Adrenal gland (tissue), 12 donors: ENCODE results near the gene ERI3. TPM values are rescaled to one million over a fixed set of nuclear protein-coding genes. Genes with fewer than 3 reads are reported as not detected.

ENCODE experiments used
- DNase-seq, 7 donors: peaks; one replicate each; pipeline ENCODE4 v3.0.0-alpha.2; 2019 to 2020
- H3K27ac ChIP-seq, 5 donors: fragments of 200-600 bp; sonication (generic) in 4 of 5; 1 replicate in 3 of 5; 2 replicates in 2 of 5; pipeline versions ENCODE4 v1.5.1 to v1.8.0; 2016 to 2020; ENCODE audit warnings: mild to moderate bottlenecking in 1 of 5
- H3K27me3 ChIP-seq: fragments of 200-600 bp; 2 replicates; pipeline ENCODE4 v1.8.0; 2021
- H3K36me3 ChIP-seq, 2 donors: fragments of 200-600 bp; replicated peaks in 1 of 2; 1 replicate in 1 of 2; 2 replicates in 1 of 2; pipeline versions ENCODE4 v1.5.1 to v1.8.0; 2018 to 2022
- H3K4me1 ChIP-seq, 2 donors: fragments of 200-600 bp; replicated peaks in 1 of 2; 1 replicate in 1 of 2; 2 replicates in 1 of 2; pipeline versions ENCODE4 v1.5.1 to v1.8.0; 2018 to 2021
- H3K4me3 ChIP-seq, 4 donors: fragments of 200-600 bp; sonication (generic) in 3 of 4; one replicate each; pipeline ENCODE4 v1.5.1; 2016 to 2018
- H3K9me3 ChIP-seq, 3 donors: fragments of 200-600 bp; sonication (generic) in 1 of 3; replicated peaks in 1 of 3; 1 replicate in 2 of 3; 2 replicates in 1 of 3; pipeline versions ENCODE4 v1.5.1 to v1.8.0; 2016 to 2021
- CTCF ChIP-seq, 6 experiments: fragments of 450-650 bp in 4 of 6; fragments of 200-600 bp in 2 of 6; sonication (generic) in 1 of 6; IDR thresholded peaks; 1 replicate in 5 of 6; 2 replicates in 1 of 6; pipeline versions ENCODE4 v1.5.1 to v1.8.0; 2016 to 2021; ENCODE audit warnings: antibody characterized with exemption in 6 of 6, mild to moderate bottlenecking in 2 of 6, moderate library complexity in 1 of 6
- POLR2A ChIP-seq, 2 donors: fragments of 450-650 bp; IDR thresholded peaks; one replicate each; pipeline ENCODE4 v1.6.1; 2017; ENCODE audit warnings: antibody characterized with exemption in 2 of 2, mild to moderate bottlenecking in 2 of 2, moderate library complexity in 1 of 2
- WGBS, 4 donors: extraction: QIAGEN DNeasy Blood & Tissue Kit in 2 of 4; methylation state at CpG; one replicate each; pipeline versions ENCODE4 v1.1.5 to v1.1.7; 2013 to 2017; 5-methylcytosine and 5-hydroxymethylcytosine counted together
- intact Hi-C, 2 donors: fragments of 100-400 bp; cut with DNase I; formaldehyde crosslinking; loops; one replicate each; pipeline versions ENCODE4 v1.14.1 to v1.15.0; 2022 to 2023
- polyA plus RNA-seq, 3 donors: library from polyadenylated mRNA; stranded (reverse); fragments of 200-250 nt in 2 of 3; fragments of 350-450 nt in 1 of 3; fragmentation: Illumina TruSeq in 1 of 3; extraction: RNeasy Lipid Tissue Mini Kit (QIAGEN cat#74804) in 1 of 3; gene quantifications; one replicate each; pipeline ENCODE4 v1.2.3, GENCODE V29; 2013 to 2014
- total RNA-seq, 9 donors: library from RNA; depleted of rRNA in 4 of 9; stranded (reverse); fragments of >200 nt in 4 of 9; fragments of 120-200 nt in 1 of 9; fragmentation: NEBNext Ultra II Directional in 1 of 9; extraction: Animal tissue kit (Norgen Biotek cat#: 25700) in 1 of 9; gene quantifications; one replicate each; pipeline versions ENCODE4 v1.1.0 to v1.2.4, GENCODE V29; 2013 to 2023
- donor health status: healthy with polysubstance abuse.
- donor health status: Bipolar disorder and iron deficiency.
- donor health status: DM: yes; HTN: yes; CAD: no.
- donor health status: DM: no; HTN: no; CAD: no.
- donor health status: DM: no; HTN: no; CAD: no.
- donor health status: DM: yes; HTN: yes; CAD: no.

ERI3 gene
- total and polyA plus RNA-seq, 12 donors, result 33.8 to 68.4 (median 46.7) TPM

GRCh38 chr1:44256762-44257554 is 98.1 kb downstream of the ERI3 start:
- Histone ChIP-seq H3K4me1 (no peaks in the 10 kb centered on the region), H3K36me3 (no peaks in the 10 kb centered on the region), H3K27me3 (no peaks in the 10 kb centered on the region), H3K4me3 (no peak overlapping the region), H3K27ac (no peak overlapping the region), H3K9me3 (no peaks in the 10 kb centered on the region)
- WGBS, 4 donors, result 80 to 87% (median 82%) methylated on average over 10 of the region's 10 CpGs
- no peak for DNase-seq
- intact Hi-C loops, result no loop called here
- TF ChIP-seq CTCF (IDR thresholded peaks at IDR 0.05) (no peak), POLR2A (IDR thresholded peaks at IDR 0.05) (no peak)

- H3K27ac ChIP-seq, result no peak overlapping the region
- intact Hi-C loops, result no loop called here
- H3K27me3 ChIP-seq, result no peaks in the 10 kb centered on the region
- no peaks in the 10 kb centered on the region for H3K9me3 ChIP-seq
- 91 to 96% (median 94%) methylated on average over 4 of the region's 4 CpGs for WGBS, 4 donors
- TF ChIP-seq POLR2A (IDR thresholded peaks at IDR 0.05) (no peak), CTCF (IDR thresholded peaks at IDR 0.05) (no peak)
- peaks cover 0 to 4% of the 10 kb centered on the region in 2 donors for H3K4me1 ChIP-seq
- DNase-seq, result no peak
- H3K4me3 ChIP-seq, result no peak overlapping the region
- no peaks in the 10 kb centered on the region for H3K36me3 ChIP-seq
These were observed 100.6 kb downstream of the ERI3 start for GRCh38 chr1:44254392-44254910.

GRCh38 chr1:44251989-44252671 is 102.9 kb downstream of the ERI3 start:
- intact Hi-C loops, result no loop called here
- no peak for DNase-seq
- WGBS, 4 donors, result 95 to 98% (median 97%) methylated on average over 11 to 23 of the region's 23 CpGs
- no peaks in the 10 kb centered on the region for H3K9me3 ChIP-seq
- no peaks in the 10 kb centered on the region for H3K36me3 ChIP-seq
- peaks cover 0 to 5% of the 10 kb centered on the region in 2 donors for H3K4me1 ChIP-seq
- no peak overlapping the region for H3K27ac ChIP-seq
- no peaks in the 10 kb centered on the region for H3K27me3 ChIP-seq
- H3K4me3 ChIP-seq, result no peak overlapping the region
- no peak for TF ChIP-seq CTCF (IDR thresholded peaks at IDR 0.05)
- no peak for TF ChIP-seq POLR2A (IDR thresholded peaks at IDR 0.05)

GRCh38 chr1:44251486-44251885 is 103.6 kb downstream of the ERI3 start:
- intact Hi-C loops, result no loop called here
- no peaks in the 10 kb centered on the region for H3K36me3 ChIP-seq
- TF ChIP-seq CTCF (IDR thresholded peaks at IDR 0.05) (no peak), POLR2A (IDR thresholded peaks at IDR 0.05) (no peak)

More at GRCh38 chr1:44251486-44251885, 103.6 kb downstream of the ERI3 start:
- WGBS, 4 donors, result 93 to 100% (median 95%) methylated on average over 1 of the region's 1 CpG
- H3K4me3 ChIP-seq, result no peak overlapping the region
- no peaks in the 10 kb centered on the region for H3K9me3 ChIP-seq
- DNase-seq, result no peak
- H3K27me3 ChIP-seq, result no peaks in the 10 kb centered on the region
- no peak overlapping the region for H3K27ac ChIP-seq
- H3K4me1 ChIP-seq, result peaks cover 0 to 5% of the 10 kb centered on the region in 2 donors
